ENCODE results near the gene TSPEAR.
"Not testable (repeated sequence)": the region's sequence is repeated elsewhere in the genome, so short reads cannot be mapped to it uniquely, and the experiment has no call there.

The TSPEAR gene

DNA sequence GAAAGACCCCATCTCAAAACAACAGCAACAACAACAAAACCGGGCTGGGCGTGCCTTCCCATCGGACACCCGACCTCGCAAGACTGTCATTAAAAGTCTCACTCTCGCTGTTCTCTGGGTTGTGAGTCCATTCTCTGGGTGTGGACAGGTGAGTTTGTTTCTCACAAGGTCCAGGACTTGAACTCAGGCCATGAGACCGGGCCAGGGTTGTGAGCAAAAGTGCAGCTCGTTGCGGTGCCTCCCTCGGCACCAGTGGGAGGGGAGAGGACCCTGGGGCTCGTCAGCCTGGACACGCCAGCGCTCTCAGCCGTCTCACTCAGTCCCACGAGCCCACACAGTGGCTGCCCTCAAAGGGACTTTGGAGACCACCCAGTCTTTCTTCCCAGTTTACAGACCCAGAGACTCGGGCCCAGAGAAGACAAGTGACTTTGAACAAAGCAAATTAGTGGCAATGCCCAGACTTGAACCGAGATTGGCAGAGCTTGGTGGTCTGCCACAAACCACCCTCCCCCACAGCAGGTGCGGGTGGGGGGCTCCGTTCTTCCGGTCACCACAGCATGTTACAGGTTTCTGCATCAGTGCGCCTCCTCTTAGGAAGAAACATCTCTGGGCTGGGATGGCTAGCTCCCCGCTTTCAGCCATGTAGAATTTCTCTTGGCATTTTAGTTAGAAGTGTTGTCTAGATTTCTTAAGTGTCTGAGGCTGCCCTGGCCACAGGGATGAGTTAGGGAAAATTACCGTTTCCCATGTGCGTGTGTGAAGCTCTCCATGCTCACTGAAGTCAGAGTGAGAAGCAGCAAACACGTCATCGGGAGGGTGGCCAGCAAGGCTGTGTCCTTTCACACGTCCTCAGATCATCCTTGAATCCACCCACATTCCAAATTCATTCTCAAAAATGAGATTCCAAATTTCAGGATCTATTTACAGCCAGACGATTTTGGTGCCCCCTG lies 227.8 kb downstream of the TSPEAR start:
- no peak for DNase-seq (ENCODE audit: low read depth)

DNA sequence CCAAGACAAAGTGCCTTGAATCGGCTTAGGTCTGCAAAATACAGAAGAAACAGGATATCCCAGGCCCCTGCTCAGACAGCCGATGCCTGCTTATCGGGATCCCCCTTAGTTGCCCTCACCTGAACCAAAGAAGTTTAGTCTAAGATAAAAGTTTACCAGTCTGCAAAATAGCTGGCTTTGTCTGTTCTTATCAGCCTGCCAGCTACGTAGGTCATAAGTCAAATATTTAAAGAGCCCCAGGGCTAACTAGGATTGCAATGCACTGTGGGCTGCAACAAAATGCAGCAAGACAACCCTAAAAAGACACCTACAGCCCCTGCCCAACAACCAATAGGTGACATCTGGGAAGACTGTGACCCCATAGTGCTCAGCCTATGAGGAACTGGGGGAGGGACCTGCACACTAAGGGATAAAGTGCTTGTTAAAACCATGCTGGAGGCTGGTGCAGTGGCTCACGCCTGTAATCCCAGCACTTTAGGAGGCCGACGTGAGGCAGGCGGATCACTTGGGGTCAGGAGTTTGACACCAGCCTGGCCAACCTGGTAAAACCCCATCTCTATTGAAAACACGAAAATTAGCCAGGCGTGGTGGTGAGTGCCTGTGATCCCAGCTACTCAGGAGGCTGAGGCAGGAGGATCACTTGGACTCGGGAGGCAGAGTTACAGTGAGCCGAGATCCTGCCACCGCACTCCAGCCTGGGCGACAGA lies 228.6 kb downstream of the TSPEAR start:
- DNase-seq (ENCODE audit: low read depth), result no peak

DNA sequence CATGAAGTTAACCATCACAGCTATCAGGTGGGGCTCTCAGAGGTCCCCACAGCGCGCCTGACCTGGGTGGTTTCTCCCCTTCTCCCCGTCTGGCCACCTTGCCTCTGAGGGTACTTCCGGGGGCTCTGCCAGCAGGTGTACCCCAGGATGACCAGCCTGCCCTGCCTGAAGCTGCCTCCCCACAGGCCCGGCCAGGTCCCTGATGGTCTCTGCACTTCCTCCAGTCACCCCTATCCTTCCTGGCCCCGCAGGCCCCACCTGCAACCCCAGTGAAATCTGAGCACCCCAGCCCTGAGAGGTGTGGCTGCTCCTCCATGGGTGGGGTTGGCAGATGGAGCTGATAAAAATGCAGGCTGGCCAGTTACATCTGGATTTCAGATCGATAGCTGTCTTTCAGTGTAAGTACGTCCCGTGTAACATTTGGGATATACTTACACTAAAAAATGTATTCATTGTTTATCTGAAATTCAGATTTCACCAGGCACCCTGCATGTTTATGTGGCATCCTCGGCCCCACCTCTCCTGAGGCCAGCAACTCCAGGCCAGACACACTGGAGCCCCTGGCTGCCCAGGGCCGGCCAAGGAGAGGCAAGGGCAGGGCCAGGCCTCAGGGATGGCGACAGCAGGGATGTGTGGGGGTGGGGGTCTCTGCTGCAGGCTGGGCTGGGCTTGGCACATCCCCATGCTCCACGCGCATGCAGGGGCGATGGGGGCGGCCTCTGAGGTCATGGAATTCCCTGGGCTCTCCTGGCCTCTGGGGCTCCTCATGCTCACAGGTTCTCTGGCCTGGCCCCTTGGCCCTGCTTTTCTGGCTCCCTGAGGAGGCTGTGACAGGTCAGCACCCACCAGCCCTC lies 230.9 kb downstream of the TSPEAR start:
- no peak for DNase-seq (ENCODE audit: low read depth)

DNA sequence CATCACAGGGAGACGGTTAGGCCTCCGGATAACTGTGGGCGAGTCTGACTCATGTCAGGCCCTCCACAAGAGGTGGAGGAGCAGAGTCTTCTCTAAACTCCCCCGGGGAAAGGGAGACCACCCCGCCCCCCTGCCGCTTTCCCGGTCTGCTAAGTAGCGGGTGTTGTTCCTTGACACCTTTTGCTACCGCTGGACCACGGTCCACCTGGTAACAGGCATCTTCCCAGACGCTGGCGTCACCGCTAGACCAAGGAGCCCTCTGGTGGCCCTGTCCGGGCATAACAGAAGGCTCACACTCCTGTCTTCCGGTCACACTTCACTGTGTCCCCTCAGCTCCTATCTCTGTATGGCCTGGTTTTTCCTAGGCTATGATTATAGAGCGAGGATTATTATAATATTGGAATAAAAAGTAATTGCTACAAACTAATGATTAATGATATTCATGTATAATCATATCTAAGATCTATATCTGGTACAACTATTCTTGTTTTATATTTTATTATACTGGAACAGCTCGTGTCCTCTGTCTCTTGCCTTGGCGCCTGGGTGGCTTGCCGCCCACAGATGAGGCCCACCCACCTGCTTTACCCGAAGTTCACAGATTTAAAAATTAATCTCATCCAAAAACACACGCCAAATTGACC lies 231.7 kb downstream of the TSPEAR start:
- not testable (repeated sequence) for DNase-seq (ENCODE audit: low read depth)

DNA sequence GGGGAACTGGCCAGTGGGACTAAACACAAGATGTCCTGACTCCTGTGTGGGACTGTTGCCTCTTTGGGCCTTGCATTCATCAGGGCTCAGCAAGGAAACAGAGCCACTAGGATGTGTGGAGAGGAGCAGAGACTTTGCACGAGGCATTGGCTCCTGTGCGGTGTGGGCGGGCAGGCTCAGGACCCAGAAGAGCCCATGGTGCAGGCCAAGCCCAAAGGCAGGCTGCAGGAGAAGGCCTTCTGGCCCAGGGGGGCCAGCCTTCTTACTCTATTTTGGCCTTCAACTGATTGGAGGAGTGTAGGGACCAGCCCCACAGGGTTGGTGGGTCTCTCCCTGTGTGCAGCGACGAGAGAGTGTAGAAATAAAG lies 232.6 kb downstream of the TSPEAR start:
- no peak for DNase-seq (ENCODE audit: low read depth)

DNA sequence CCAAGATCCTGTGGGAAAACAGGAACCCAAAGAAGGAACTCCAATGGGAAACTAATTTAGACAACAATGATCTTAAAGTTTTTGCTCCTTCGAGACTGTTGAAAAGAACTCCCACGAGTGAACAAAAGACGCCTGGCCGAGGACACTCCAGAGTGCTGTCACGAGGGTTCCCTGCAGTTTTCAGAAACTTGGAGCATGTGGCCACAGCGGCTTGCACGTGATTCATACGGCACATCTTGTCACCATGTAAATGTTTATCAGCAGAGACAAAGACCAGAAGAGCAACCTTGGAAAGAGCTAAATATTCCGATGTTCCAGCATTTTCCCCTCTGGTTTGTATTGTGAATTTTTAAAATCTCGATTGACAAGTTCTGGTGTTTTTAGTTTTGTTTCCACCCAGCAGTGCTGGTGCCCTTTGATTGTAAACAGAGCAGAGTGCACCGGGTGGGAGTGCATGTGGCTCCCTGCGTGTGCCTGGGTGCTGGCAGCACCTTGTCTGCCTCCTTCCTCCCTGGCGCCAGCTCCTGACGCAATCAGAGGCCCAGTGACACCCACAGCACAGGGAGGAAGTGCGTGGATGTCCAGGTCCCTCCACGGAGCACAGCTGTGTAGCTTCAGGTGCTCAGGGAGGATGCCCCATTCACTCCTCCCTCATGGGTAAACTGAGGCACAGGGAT lies 233.1 kb downstream of the TSPEAR start:
- DNase-seq (ENCODE audit: low read depth), result no peak

DNA sequence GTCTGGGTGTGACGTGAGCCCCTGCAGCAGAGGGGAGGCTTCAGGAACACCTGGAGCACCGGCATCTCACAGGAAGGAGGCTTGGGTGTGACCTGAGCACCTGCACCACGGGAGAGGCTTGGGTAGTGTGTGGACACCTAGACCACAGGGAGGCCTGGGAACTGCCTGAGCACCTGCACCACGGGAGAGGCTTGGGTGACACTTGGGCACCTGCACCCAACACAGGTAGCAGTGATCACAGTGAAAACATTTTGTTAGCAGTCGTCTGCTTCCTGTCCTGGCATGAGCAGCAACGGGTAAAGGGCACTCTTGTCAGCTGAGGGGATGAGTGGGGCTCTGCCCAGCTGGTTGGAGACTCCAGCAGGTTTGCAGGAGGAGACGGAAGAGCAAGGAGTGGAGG lies 233.7 kb downstream of the TSPEAR start:
- DNase-seq (ENCODE audit: low read depth), result no peak

DNA sequence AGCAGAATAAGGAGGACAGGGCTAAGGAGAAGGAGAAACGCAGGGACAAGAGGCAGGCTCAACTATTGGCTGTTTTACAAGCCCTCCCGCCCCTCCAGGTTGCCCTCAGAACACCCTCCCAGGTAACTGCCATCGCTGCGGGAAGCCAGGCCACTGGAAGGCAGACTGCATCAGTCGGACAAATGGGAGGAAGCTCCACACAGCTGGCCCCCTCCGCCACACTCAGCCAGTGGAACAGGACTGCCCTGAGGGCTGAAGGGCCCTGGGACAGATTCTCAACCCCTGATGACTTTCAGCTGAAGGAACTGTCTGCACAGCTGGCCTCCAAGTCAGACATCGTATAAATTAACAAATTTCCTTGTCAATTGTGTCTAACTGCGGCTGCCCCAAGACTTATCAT lies 234.2 kb downstream of the TSPEAR start:
- DNase-seq (ENCODE audit: low read depth), result no peak

DNA sequence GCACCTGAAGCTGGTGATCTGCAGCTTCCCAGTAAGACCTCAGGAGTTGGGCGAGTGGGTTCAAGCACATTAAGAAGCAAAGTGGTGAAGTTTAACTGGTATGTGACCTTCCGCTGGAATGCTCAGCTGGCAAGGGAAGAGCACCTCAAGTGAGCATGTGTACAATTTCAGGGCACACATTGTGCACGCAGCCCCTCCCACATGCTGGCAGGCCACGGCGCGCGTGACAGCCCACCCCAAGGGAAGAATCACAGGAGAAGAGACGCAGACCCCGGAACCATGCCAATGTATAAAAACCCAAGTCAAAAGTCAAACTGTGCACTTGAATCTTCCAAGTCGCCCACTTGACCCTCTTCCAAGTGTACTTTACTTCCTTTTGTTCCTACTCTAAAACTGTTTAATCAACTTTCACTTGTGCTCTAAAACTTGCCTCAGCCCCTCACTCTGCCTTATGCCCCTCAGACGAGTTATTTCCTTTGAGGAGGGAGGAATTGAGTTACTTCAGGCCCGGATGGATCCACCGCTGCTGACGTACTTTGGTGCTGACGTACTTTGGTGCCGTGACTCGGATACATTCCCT lies 236.0 kb downstream of the TSPEAR start:
- no peak for DNase-seq (ENCODE audit: low read depth)

DNA sequence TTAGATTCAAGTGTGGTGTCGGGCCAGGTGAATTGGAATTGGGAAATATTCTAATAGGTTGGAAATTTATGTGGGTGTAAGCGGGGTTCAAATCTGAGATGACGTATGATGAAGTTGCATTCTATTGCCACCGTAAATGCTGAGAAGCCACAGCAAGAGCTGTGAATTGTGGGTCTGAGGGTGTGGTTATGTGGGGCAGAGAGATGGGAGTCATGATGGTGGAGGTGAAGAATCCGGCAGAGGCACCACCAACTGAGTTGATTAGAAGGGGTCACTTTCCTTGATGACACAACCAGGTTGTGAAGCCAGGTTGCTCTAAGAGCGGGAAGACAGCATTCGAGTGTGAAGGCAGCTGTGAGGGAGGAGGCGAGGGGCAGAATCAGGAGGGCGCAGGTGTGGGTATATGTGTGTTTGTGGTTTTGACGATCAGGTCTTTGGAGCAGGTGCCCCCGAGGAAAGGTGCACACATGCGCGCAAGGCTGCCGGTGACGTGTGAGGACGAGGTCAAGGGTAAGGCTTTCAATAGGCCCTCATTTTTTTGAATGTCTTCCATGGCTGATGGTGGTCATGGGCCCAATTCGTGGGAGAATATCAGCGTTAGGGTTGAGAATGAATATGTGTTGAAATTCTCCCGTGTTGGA lies 237.3 kb downstream of the TSPEAR start:
- no peak for DNase-seq (ENCODE audit: low read depth)

DNA sequence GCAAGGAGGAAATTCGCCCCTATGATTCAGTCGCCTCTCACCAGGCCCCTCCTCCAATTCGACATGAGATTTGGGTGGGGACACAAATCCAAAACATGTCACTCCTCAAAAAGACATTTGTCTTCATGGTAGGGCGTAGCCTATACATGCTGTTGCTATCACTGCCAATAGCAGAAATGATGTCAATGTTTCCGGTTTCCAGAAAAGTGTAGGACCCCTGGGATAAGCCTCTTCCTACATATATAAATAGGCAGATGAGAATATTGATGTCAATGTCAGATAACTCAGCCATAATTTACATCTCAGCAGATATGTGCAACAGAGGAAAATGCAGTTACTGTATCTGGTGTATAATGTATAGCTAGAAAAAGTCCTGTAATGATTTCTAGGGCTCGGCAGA lies 239.4 kb downstream of the TSPEAR start:
- DNase-seq (ENCODE audit: low read depth), result no peak

DNA sequence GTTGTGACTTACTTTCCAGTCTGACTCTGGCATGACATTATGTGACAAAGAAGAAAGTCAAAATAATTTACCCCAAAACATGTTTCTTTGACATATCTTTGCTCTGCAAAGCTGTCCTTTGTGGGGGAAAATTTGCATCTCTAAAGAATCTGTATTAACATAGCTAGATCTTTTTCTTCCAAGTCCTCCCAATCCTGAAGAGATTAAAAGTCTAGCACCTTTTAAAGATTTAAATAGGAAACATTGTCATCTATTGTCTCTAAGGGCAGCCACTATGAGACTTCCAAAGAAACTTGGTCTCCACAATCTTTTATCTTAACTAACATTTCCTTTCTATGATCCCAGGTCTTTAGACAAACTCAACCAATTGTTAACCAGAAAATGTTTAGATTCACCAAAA lies 240.0 kb downstream of the TSPEAR start:
- no peak for DNase-seq (ENCODE audit: low read depth)

DNA sequence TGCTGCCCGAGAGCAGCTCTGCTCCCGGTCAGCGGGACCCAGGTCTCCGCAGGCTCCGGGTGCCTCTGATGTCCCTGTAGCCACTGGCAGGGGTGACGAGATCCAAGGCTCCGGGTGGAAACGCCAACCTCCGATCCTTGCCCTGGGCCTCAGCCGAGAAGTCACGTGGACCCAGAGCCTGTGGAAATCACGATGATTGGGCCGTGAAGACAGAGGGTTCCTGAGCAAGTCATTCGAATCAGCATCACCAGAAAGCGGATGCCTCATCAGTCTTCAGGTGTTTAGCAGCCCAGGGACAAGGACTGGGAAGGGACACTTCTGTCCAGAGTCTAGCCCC lies 243.5 kb downstream of the TSPEAR start:
- DNase-seq (ENCODE audit: low read depth), result no peak

DNA sequence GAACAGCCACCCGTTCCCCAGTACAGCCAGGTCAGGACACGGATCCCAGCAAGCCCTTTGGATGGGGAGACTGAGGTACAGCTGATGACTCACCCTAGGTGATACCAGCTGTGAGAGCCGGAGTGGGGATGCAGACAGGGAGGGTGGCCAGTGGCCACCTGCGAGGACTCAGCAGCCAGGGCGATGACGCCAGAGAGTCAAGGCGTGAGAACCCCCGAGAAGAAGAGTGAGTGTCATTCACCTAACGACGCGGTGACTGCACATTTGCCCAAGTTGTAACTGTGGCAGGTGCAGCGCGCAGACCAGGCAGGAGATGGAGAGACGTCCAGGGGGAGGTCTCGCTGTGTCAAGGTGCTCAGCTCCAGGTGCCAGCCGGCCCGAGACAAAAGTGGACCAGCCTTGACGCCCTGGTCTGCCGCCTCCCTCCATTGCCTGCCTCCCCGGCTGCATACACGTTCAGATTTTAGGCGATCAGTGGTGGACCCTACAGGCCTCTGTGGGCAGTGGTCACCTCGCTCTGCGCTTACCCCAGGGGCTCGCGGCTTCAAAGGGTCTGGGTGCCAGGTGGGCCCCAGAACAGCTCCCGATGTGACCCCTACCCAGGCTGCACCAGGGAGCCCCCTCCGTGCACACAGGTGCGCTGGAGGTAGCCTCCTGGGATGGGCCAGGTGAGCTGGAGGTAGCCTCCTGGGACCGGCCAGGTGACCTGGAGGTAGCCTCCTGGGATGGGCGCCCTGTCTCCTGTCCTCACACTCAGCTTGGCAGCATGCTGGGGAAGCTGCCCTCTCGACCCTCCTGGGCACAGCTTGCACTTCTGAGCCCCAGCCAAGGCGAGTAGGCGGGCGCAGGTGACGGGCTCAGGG lies 244.1 kb downstream of the TSPEAR start:
- DNase-seq (ENCODE audit: low read depth), result no peak

DNA sequence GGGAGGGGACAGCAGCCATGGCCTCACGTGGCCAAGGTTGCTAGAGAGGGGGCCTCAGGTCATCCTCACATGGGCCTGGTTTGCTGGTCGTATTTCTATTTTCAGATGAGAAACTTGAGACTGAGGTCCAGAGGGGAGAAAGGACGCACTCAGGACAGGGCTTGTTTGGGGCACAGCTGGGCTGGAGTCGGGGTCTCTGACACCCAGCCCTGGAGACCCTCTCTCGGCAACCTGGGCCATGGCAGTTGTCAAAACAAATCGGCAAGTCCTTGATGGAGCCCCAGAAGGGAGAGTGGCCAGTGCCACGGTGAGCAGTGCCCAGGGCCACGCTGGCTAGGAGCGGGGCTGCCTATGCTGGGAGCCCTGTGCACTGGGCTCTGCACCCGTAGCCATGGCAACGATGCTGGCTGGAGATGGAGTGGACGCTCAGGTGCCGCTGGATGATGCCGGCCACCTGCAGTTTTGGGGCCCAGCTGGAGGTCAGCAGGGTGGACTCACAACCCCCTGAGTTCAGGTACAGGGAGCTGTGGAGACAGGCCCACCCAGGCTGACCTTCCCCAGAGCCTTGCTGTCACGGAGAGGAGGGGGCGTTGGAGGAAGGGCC lies 244.9 kb downstream of the TSPEAR start:
- DNase-seq (ENCODE audit: low read depth), result no peak

DNA sequence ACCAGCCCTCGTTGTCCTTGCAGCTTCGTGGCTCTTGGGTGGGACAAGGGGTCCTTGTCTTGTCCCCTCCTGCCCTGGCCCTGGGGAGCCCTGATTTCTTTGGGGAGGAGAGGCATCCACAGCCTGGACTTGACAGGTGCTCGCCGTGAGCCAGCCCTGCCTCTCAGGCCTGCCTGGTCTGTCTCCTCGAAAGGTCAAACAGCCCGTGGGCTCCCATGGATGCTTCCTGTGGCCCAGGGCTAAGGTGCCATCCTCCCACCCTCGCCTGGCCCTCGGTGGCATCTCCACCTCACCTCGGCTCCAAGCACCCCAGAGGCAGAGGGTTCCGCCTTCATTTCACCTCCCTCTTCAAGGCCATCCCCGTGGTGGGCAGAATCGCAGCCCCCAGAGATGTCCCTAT lies 247.0 kb downstream of the TSPEAR start:
- no peak for DNase-seq (ENCODE audit: low read depth)

DNA sequence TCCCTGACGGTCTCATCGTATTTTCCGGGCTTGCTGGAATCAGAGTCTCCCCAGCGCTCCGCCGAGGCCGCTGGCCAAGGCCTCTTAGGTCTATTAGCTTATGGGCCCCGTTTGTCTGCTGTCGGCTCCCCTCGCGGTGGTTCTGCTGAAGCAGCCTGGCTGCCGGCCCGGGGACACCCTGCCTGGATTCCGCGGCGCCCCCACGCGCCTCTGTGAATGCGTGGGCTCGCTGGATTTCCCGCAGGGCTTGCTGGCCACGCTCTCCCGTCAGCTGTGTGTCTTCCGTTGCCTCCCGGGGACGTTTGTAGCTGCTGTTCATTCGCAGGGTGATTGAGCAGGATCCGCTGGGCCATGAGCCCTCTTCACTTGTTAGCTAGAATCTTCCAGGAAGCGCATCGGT lies 247.6 kb downstream of the TSPEAR start:
- no peak for DNase-seq (ENCODE audit: low read depth)

DNA sequence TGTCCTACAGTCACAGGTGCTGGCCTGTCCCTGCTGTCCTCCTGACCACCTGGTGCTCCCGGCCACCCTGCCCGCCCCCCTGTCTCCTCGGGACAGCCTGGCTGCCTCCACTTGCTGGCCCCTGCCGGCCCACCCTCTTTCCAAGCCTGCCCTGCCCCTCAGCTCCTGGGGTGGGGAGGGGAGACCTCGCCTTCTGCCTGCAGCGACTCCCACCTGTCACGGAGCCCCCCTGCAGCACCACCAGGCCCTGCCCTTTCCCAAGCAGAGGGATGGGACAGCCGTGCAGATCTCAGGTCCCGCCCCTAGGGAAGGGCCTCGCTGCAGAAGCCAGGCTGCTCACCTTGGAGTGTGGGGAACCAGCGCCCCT lies 248.6 kb downstream of the TSPEAR start:
- no peak for DNase-seq (ENCODE audit: low read depth)

DNA sequence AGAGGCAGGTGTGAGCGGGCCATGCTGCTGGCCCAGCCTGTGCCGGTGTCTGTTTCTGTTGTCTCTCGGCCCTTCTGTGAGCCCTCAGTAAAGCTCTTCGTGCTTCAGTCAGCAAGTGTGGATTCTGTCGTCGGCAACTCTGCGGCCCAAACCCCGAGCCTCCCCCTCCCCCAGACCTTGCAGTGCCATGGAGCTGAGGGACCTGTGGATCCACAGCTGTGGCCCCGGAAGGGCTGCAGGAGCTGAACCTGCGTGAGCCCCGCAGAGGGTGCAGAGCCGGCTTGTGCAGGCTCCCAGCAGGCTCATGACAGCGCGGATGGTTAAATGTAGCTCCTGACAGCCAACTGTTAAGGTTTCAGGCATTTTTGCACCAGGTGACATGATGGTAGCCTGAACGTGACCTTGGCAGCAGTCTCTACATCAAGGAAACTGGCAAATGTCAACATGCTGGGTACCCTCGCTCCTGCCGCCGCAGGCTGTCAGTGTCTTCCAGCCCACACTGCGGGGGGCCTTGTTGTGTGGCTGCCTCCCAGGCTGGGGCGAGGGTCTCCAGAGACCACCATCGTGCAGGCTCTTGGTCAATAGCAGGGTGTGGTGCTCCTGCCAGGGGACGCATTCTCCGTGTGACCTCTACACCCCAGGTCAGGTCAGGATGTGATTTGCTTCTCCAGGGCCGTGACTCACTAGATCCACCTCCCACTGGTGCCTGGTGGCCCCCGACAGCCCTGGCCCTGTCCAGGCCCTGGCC lies 249.1 kb downstream of the TSPEAR start:
- no peak for DNase-seq (ENCODE audit: low read depth)

Measured in T-helper 22 cell (primary cell).